Activated naive CD8-positive, alpha-beta T cell (primary cell): Measurements from ENCODE around the gene FASTKD2.

ENCODE experiments used
- H3K27ac Mint-ChIP-seq: one replicate; pipeline ENCODE4 v1.8.0; 2021; ENCODE audit warnings: mixed read lengths
- H3K27me3 Mint-ChIP-seq: one replicate; pipeline ENCODE4 v1.8.0; 2021; ENCODE audit warnings: mixed read lengths
- H3K36me3 Mint-ChIP-seq: one replicate; pipeline ENCODE4 v1.8.0; 2021; ENCODE audit warnings: mixed read lengths
- H3K4me1 Mint-ChIP-seq: one replicate; pipeline ENCODE4 v1.8.0; 2021; ENCODE audit warnings: low read depth, mixed read lengths
- H3K4me3 Mint-ChIP-seq: one replicate; pipeline ENCODE4 v1.8.0; 2021; ENCODE audit warnings: mild to moderate bottlenecking, mixed read lengths
- H3K9me3 Mint-ChIP-seq: one replicate; pipeline ENCODE4 v1.8.0; 2021; ENCODE audit warnings: low read depth, mixed read lengths

The FASTKD2 gene

GRCh38 chr2:206765242-206766056 is at the start of gene FASTKD2, which contains the start of gene MDH1B:
FASTKD2 (plus strand) TSS chr2:206765606; CDS start chr2:206766694, 1,088 bp downstream.
MDH1B (minus strand) TSS chr2:206765328; CDS start chr2:206765271, 57 bp downstream.
- Mint-ChIP-seq H3K9me3 (no peaks in the 10 kb centered on the region), H3K36me3 (peaks cover 10% of the 10 kb centered on the region), H3K27ac (peak within 1 kb of the TSS; percentile 99), H3K4me3 (no peak within 1 kb of the TSS), H3K27me3 (no peaks in the 10 kb centered on the region), H3K4me1 (peaks cover 47% of the 10 kb centered on the region)

GRCh38 chr2:206716623-206717022 is 48.8 kb upstream of the FASTKD2 start:
- Mint-ChIP-seq H3K9me3 (no peaks in the 10 kb centered on the region), H3K4me1 (no peaks in the 10 kb centered on the region), H3K36me3 (no peaks in the 10 kb centered on the region), H3K27me3 (peaks cover 2% of the 10 kb centered on the region), H3K27ac (no peak overlapping the region), H3K4me3 (no peak overlapping the region)

- H3K9me3 Mint-ChIP-seq = peaks cover 3% of the 10 kb centered on the region
- H3K27me3 Mint-ChIP-seq = peaks cover 2% of the 10 kb centered on the region
- H3K4me1 Mint-ChIP-seq = no peaks in the 10 kb centered on the region
- H3K36me3 Mint-ChIP-seq = no peaks in the 10 kb centered on the region
- H3K27ac Mint-ChIP-seq = no peak within 1 kb of the TSS
- H3K4me3 Mint-ChIP-seq = no peak within 1 kb of the TSS
These were observed 47.1 kb upstream of the FASTKD2 start, which contains the start of gene DYTN for GRCh38 chr2:206718296-206718695. DYTN (minus strand) TSS chr2:206718396; CDS start chr2:206718279, 117 bp downstream.

GRCh38 chr2:206721256-206721920 is 44.0 kb upstream of the FASTKD2 start:
- H3K4me1 Mint-ChIP-seq = no peaks in the 10 kb centered on the region
- H3K27ac Mint-ChIP-seq = no peak overlapping the region
- no peak overlapping the region for H3K4me3 Mint-ChIP-seq
- H3K9me3 Mint-ChIP-seq = peaks cover 3% of the 10 kb centered on the region
- H3K36me3 Mint-ChIP-seq = no peaks in the 10 kb centered on the region
- H3K27me3 Mint-ChIP-seq = peaks cover 13% of the 10 kb centered on the region

- Mint-ChIP-seq H3K27me3 (peaks cover 18% of the 10 kb centered on the region), H3K36me3 (no peaks in the 10 kb centered on the region), H3K27ac (no peak overlapping the region), H3K9me3 (peaks cover 3% of the 10 kb centered on the region), H3K4me3 (no peak overlapping the region), H3K4me1 (no peaks in the 10 kb centered on the region)
These were observed 42.1 kb upstream of the FASTKD2 start for GRCh38 chr2:206723288-206723687.

- H3K27me3 Mint-ChIP-seq = peaks cover 33% of the 10 kb centered on the region
- H3K4me1 Mint-ChIP-seq = no peaks in the 10 kb centered on the region
- H3K36me3 Mint-ChIP-seq = no peaks in the 10 kb centered on the region
- H3K4me3 Mint-ChIP-seq = no peak overlapping the region
- H3K27ac Mint-ChIP-seq = no peak overlapping the region
- peaks cover under 1% of the 10 kb centered on the region for H3K9me3 Mint-ChIP-seq
These were observed 38.1 kb upstream of the FASTKD2 start for GRCh38 chr2:206727287-206727686.

- no peaks in the 10 kb centered on the region for H3K36me3 Mint-ChIP-seq
- H3K27me3 Mint-ChIP-seq = peaks cover 33% of the 10 kb centered on the region
- H3K9me3 Mint-ChIP-seq = no peaks in the 10 kb centered on the region
- no peak overlapping the region for H3K4me3 Mint-ChIP-seq
- H3K4me1 Mint-ChIP-seq = no peaks in the 10 kb centered on the region
- no peak overlapping the region for H3K27ac Mint-ChIP-seq
These were observed 36.9 kb upstream of the FASTKD2 start for GRCh38 chr2:206728277-206729199.

- no peaks in the 10 kb centered on the region for H3K36me3 Mint-ChIP-seq
- H3K4me1 Mint-ChIP-seq = no peaks in the 10 kb centered on the region
- H3K27me3 Mint-ChIP-seq = peaks cover 20% of the 10 kb centered on the region
- H3K9me3 Mint-ChIP-seq = no peaks in the 10 kb centered on the region
- H3K4me3 Mint-ChIP-seq = no peak overlapping the region
- H3K27ac Mint-ChIP-seq = no peak overlapping the region
These were observed 32.1 kb upstream of the FASTKD2 start for GRCh38 chr2:206733341-206733740.

- H3K4me3 Mint-ChIP-seq = no peak overlapping the region
- peaks cover 11% of the 10 kb centered on the region for H3K27me3 Mint-ChIP-seq
- H3K9me3 Mint-ChIP-seq = no peaks in the 10 kb centered on the region
- no peaks in the 10 kb centered on the region for H3K36me3 Mint-ChIP-seq
- no peak overlapping the region for H3K27ac Mint-ChIP-seq
- no peaks in the 10 kb centered on the region for H3K4me1 Mint-ChIP-seq
These were observed 28.5 kb upstream of the FASTKD2 start for GRCh38 chr2:206736935-206737334.

- no peaks in the 10 kb centered on the region for H3K36me3 Mint-ChIP-seq
- no peaks in the 10 kb centered on the region for H3K9me3 Mint-ChIP-seq
- no peaks in the 10 kb centered on the region for H3K4me1 Mint-ChIP-seq
- no peak overlapping the region for H3K27ac Mint-ChIP-seq
- H3K4me3 Mint-ChIP-seq = no peak overlapping the region
- H3K27me3 Mint-ChIP-seq = peaks cover 14% of the 10 kb centered on the region
These were observed 26.1 kb upstream of the FASTKD2 start for GRCh38 chr2:206739271-206739670.

- Mint-ChIP-seq H3K9me3 (no peaks in the 10 kb centered on the region), H3K27ac (no peak overlapping the region), H3K4me3 (no peak overlapping the region), H3K4me1 (no peaks in the 10 kb centered on the region), H3K36me3 (no peaks in the 10 kb centered on the region), H3K27me3 (peaks cover 13% of the 10 kb centered on the region)
These were observed 24.6 kb upstream of the FASTKD2 start for GRCh38 chr2:206740800-206741199.

- Mint-ChIP-seq H3K9me3 (no peaks in the 10 kb centered on the region), H3K4me3 (no peak overlapping the region), H3K36me3 (no peaks in the 10 kb centered on the region), H3K4me1 (no peaks in the 10 kb centered on the region), H3K27ac (no peak overlapping the region), H3K27me3 (peaks cover 17% of the 10 kb centered on the region)
These were observed 8.6 kb upstream of the FASTKD2 start for GRCh38 chr2:206756816-206757215.

- Mint-ChIP-seq H3K9me3 (no peaks in the 10 kb centered on the region), H3K36me3 (peaks cover 10% of the 10 kb centered on the region), H3K27ac (peak overlapping the region; percentile 99), H3K27me3 (no peaks in the 10 kb centered on the region), H3K4me3 (no peak overlapping the region), H3K4me1 (peaks cover 42% of the 10 kb centered on the region)
These were observed 649 bp upstream of the FASTKD2 start for GRCh38 chr2:206764673-206765241.
